ENCODE measurements around the gene AQR. TPM values are rescaled to one million over a fixed set of nuclear protein-coding genes. Genes with fewer than 3 reads are reported as not detected.

AQR gene
- total RNA-seq, 1 experiment from 2014 or later: 54.4 TPM

GRCh38 chr15:34988027-34988902 is 18.7 kb upstream of the AQR start, which contains the start of gene ZNF770:
Gene ZNF770 (minus strand): TSS chr15:34988287. CDS start chr15:34983434, 4,853 bp downstream.
- no peak within 1 kb of the TSS for H4K8ac ChIP-seq (replicated peaks; ENCODE audit: insufficient read length, low read depth, low read length)
- peak within 1 kb of the TSS; percentile 75 for H3K4me2 ChIP-seq (ENCODE audit: insufficient read depth, insufficient read length, low read length)
- Mint-ChIP-seq H3K27ac (peak within 1 kb of the TSS; percentile 95 to 99 (median 98)), H3K4me3 (peak within 1 kb of the TSS; percentile 98), H3K27me3 (ENCODE audit: low read depth) (no peaks in the 10 kb centered on the region), H3K36me3 (ENCODE audit: insufficient read depth in 1 of 3, low read depth in 3 of 3) (peaks cover 5 to 37% (median 11%) of the 10 kb centered on the region in 3 experiments; a peak in 6 of 7 replicates), H3K9me3 (no peaks in the 10 kb centered on the region), H3K4me1 (peaks cover 29 to 35% of the 10 kb centered on the region in 2 experiments)
- no peak within 1 kb of the TSS for H3K27ac ChIP-seq (ENCODE audit: insufficient read length, low read depth, low read length)
- H4K20me1 ChIP-seq (ENCODE audit: control insufficient read depth, insufficient read depth, insufficient read length): no peaks in the 10 kb centered on the region
- peaks cover 2% of the 10 kb centered on the region; the same call in 1 of the 2 replicates for H3K4me1 ChIP-seq (ENCODE audit: insufficient read depth, low read length)
- H3K9me3 ChIP-seq (ENCODE audit: control insufficient read depth, low read depth, low read length): no peaks in the 10 kb centered on the region
- no peak within 1 kb of the TSS for H3T11ph ChIP-seq (ENCODE audit: low read length)
- H3K27me3 ChIP-seq (ENCODE audit: insufficient read depth, low read length): no peaks in the 10 kb centered on the region
- peak; percentile 81 for DNase-seq
- peak within 1 kb of the TSS; percentile 63 for H3K18ac ChIP-seq (ENCODE audit: insufficient read length, low read depth, low read length)
- H4K5ac ChIP-seq (ENCODE audit: insufficient read length, low read depth, low read length): no peak within 1 kb of the TSS
- H2BK15ac ChIP-seq (ENCODE audit: low read depth, low read length): no peak within 1 kb of the TSS
- no peak for TF ChIP-seq CTCF (conservative IDR thresholded peaks at IDR 0.05)
- peak within 1 kb of the TSS; percentile 82 for H3K14ac ChIP-seq (ENCODE audit: insufficient read depth, low read length)
- peak within 1 kb of the TSS; percentile 94 for H3K9ac ChIP-seq (ENCODE audit: extremely low read depth, insufficient read length, low read length)
- no peak within 1 kb of the TSS for H4K91ac ChIP-seq (ENCODE audit: insufficient read length, low read depth, low read length)
- H3K79me2 ChIP-seq (ENCODE audit: insufficient read depth, low read length): peaks cover 27% of the 10 kb centered on the region
- H2BK120ac ChIP-seq (ENCODE audit: low read depth, low read length, poor library complexity, severe bottlenecking): no peak within 1 kb of the TSS
- no peaks in the 10 kb centered on the region for H3K79me1 ChIP-seq (ENCODE audit: insufficient read depth, low read depth, low read length, poor library complexity, severe bottlenecking)
- no peak within 1 kb of the TSS for H2AFZ ChIP-seq (ENCODE audit: low read length)
- no CpG with 5 or more reads among the region's 60 CpGs for WGBS (ENCODE audit: extremely low coverage, insufficient read length, low lambda C conversion rate)
- no peak within 1 kb of the TSS for H3K23ac ChIP-seq (ENCODE audit: insufficient read length, low read depth, low read length)
- no peak within 1 kb of the TSS for H2AK5ac ChIP-seq (ENCODE audit: insufficient read length, low read length)
- H2BK12ac ChIP-seq (ENCODE audit: insufficient read length, low read depth, low read length): no peak within 1 kb of the TSS
- H3K4ac ChIP-seq (ENCODE audit: low read depth, low read length): no peak within 1 kb of the TSS
- no peak within 1 kb of the TSS for H2BK20ac ChIP-seq (ENCODE audit: low read depth, low read length, poor library complexity, severe bottlenecking)
- peak within 1 kb of the TSS; percentile 42 for H2BK5ac ChIP-seq (ENCODE audit: insufficient read length, low read length)
- peaks cover 8% of the 10 kb centered on the region for H3K23me2 ChIP-seq (ENCODE audit: insufficient read length, low read depth, low read length, poor library complexity, severe bottlenecking)
- peak within 1 kb of the TSS; percentile 9 for H3K56ac ChIP-seq (ENCODE audit: insufficient read length, low read depth, low read length)
